ENCODE measurements around the gene UIMC1.

UIMC1 gene

GRCh38 chr5:176922817-176923216 lies 83.8 kb downstream of the UIMC1 start:
- Histone ChIP-seq H2AFZ (ENCODE audit: low read depth, low read length, severe bottlenecking) (no peak overlapping the region), H3F3A (ENCODE audit: insufficient read depth) (peaks cover 7% of the 10 kb centered on the region; the same call in 1 of the 2 replicates), H3K9me2 (replicated peaks; ENCODE audit: insufficient read depth, low read length) (no peaks in the 10 kb centered on the region), H3K79me2 (ENCODE audit: insufficient read depth, low read length) (0 out of 2 replicates have a peak, but pooled peaks cover 8% of the 10 kb centered on the region), H3K27ac (ENCODE audit: low read depth, low read length) (no peak overlapping the region), H3K27me3 (ENCODE audit: low read length) (no peaks in the 10 kb centered on the region), H3K4me2 (ENCODE audit: low read depth, low read length, poor library complexity, severe bottlenecking) (no peak overlapping the region), H3K9me3 (ENCODE audit: insufficient read depth, low read length) (no peaks in the 10 kb centered on the region), H3K9ac (ENCODE audit: low read length) (no peak overlapping the region), H3K4me3 (ENCODE audit: insufficient read depth, low read length, poor library complexity, severe bottlenecking) (no peak overlapping the region), H4K20me1 (ENCODE audit: low read depth, low read length) (no peaks in the 10 kb centered on the region), H3K36me3 (ENCODE audit: low read length) (peaks cover 16% of the 10 kb centered on the region; the same call in 1 of the 2 replicates)
- TF ChIP-seq CTCF (IDR thresholded peaks at IDR 0.05; ENCODE audit: insufficient read depth, low read length, poor library complexity, severe bottlenecking), result no peak
- no peak for TF ChIP-seq EZH2phosphoT487 (conservative IDR thresholded peaks at IDR 0.05; ENCODE audit: low read length)

- TF ChIP-seq CTCF (IDR thresholded peaks at IDR 0.05; ENCODE audit: insufficient read depth, low read length, poor library complexity, severe bottlenecking), result no peak
- H3K36me3 ChIP-seq (ENCODE audit: low read length), result peaks cover 16% of the 10 kb centered on the region; the same call in 1 of the 2 replicates
- H3K4me2 ChIP-seq (ENCODE audit: low read depth, low read length, poor library complexity, severe bottlenecking), result no peak overlapping the region
- H3K9me3 ChIP-seq (ENCODE audit: insufficient read depth, low read length), result no peaks in the 10 kb centered on the region
- H3K9ac ChIP-seq (ENCODE audit: low read length), result no peak overlapping the region
- H3K4me3 ChIP-seq (ENCODE audit: insufficient read depth, low read length, poor library complexity, severe bottlenecking), result no peak overlapping the region
- no peaks in the 10 kb centered on the region for H3K9me2 ChIP-seq (replicated peaks; ENCODE audit: insufficient read depth, low read length)
- no peak overlapping the region for H3K27ac ChIP-seq (ENCODE audit: low read depth, low read length)
- no peaks in the 10 kb centered on the region for H4K20me1 ChIP-seq (ENCODE audit: low read depth, low read length)
- peaks cover 7% of the 10 kb centered on the region; the same call in 1 of the 2 replicates for H3F3A ChIP-seq (ENCODE audit: insufficient read depth)
- no peak overlapping the region for H2AFZ ChIP-seq (ENCODE audit: low read depth, low read length, severe bottlenecking)
- no peaks in the 10 kb centered on the region for H3K27me3 ChIP-seq (ENCODE audit: low read length)
- 0 out of 2 replicates have a peak, but pooled peaks cover 8% of the 10 kb centered on the region for H3K79me2 ChIP-seq (ENCODE audit: insufficient read depth, low read length)
Measured at GRCh38 chr5:176921714-176922113, 84.9 kb downstream of the UIMC1 start.

- H3K27ac ChIP-seq (ENCODE audit: low read depth, low read length), result no peak overlapping the region
- no peaks in the 10 kb centered on the region for H4K20me1 ChIP-seq (ENCODE audit: low read depth, low read length)
- H3K9me2 ChIP-seq (replicated peaks; ENCODE audit: insufficient read depth, low read length), result no peaks in the 10 kb centered on the region
- no peaks in the 10 kb centered on the region for H3F3A ChIP-seq (ENCODE audit: insufficient read depth)
- H3K9ac ChIP-seq (ENCODE audit: low read length), result no peak overlapping the region
- H3K9me3 ChIP-seq (ENCODE audit: insufficient read depth, low read length), result no peaks in the 10 kb centered on the region
- TF ChIP-seq EZH2phosphoT487 (conservative IDR thresholded peaks at IDR 0.05; ENCODE audit: low read length), result no peak
- no peak for TF ChIP-seq CTCF (IDR thresholded peaks at IDR 0.05; ENCODE audit: insufficient read depth, low read length, poor library complexity, severe bottlenecking)
- no peak overlapping the region for H2AFZ ChIP-seq (ENCODE audit: low read depth, low read length, severe bottlenecking)
- H3K4me3 ChIP-seq (ENCODE audit: insufficient read depth, low read length, poor library complexity, severe bottlenecking), result no peak overlapping the region
- no peaks in the 10 kb centered on the region for H3K27me3 ChIP-seq (ENCODE audit: low read length)
- H3K79me2 ChIP-seq (ENCODE audit: insufficient read depth, low read length), result peaks cover 4% of the 10 kb centered on the region; the same call in 1 of the 2 replicates
- H3K36me3 ChIP-seq (ENCODE audit: low read length), result peaks cover 9% of the 10 kb centered on the region; the same call in 1 of the 2 replicates
- no peak overlapping the region for H3K4me2 ChIP-seq (ENCODE audit: low read depth, low read length, poor library complexity, severe bottlenecking)
Measured at GRCh38 chr5:176918613-176919012, 88.0 kb downstream of the UIMC1 start.

Measured in SU-DHL-6 (cell line).